Midbrain (tissue), 1 donor: Measurements from ENCODE around the gene RAB39B.

Experiments used
- DNase-seq: peaks from one replicate; lab custom pipeline; 2025; lab: John Stamatoyannopoulos, UW

The RAB39B gene

GRCh38 chrX:155215443-155216178 lies 48.7 kb downstream of the RAB39B start:
- DNase-seq = no peak

GRCh38 chrX:155213731-155214130 lies 50.6 kb downstream of the RAB39B start:
- DNase-seq = no peak

- DNase-seq = no peak
Observed at GRCh38 chrX:155211208-155211607, 53.1 kb downstream of the RAB39B start.
